Measurements from ENCODE around the gene FOXM1.

Gene FOXM1

GRCh38 chr12:2877047-2877952, at the start of gene FOXM1, which contains the start of gene RHNO1:
TSS of gene FOXM1 (minus strand) at chr12:2877174. CDS start at chr12:2874478, 2,696 bp downstream.
TSS of gene RHNO1 (plus strand) at chr12:2877223. CDS start at chr12:2885367, 8,144 bp downstream.
- TF ChIP-seq ZFX (IDR thresholded peaks at IDR 0.05; ENCODE audit: borderline replicate concordance) = no peak; the same call in 1 of the 2 replicates
- TF ChIP-seq, protein P1, sequence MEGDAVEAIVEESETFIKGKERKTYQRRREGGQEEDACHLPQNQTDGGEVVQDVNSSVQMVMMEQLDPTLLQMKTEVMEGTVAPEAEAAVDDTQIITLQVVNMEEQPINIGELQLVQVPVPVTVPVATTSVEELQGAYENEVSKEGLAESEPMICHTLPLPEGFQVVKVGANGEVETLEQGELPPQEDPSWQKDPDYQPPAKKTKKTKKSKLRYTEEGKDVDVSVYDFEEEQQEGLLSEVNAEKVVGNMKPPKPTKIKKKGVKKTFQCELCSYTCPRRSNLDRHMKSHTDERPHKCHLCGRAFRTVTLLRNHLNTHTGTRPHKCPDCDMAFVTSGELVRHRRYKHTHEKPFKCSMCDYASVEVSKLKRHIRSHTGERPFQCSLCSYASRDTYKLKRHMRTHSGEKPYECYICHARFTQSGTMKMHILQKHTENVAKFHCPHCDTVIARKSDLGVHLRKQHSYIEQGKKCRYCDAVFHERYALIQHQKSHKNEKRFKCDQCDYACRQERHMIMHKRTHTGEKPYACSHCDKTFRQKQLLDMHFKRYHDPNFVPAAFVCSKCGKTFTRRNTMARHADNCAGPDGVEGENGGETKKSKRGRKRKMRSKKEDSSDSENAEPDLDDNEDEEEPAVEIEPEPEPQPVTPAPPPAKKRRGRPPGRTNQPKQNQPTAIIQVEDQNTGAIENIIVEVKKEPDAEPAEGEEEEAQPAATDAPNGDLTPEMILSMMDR (IDR thresholded peaks at IDR 0.05) = peak; percentile 6; the same call in 1 of the 2 replicates
- peak within 1 kb of the TSS; percentile 90 for H3K27ac ChIP-seq

- H3K27ac ChIP-seq = no peak overlapping the region
- TF ChIP-seq, protein P1 (IDR thresholded peaks at IDR 0.05) = no peak
- no peak for TF ChIP-seq ZFX (IDR thresholded peaks at IDR 0.05; ENCODE audit: borderline replicate concordance)
These were observed 48.5 kb upstream of the FOXM1 start for GRCh38 chr12:2925322-2925995.

GRCh38 chr12:2924019-2924418, 47.0 kb upstream of the FOXM1 start:
- TF ChIP-seq ZFX (IDR thresholded peaks at IDR 0.05; ENCODE audit: borderline replicate concordance) = no peak
- TF ChIP-seq, protein P1 (IDR thresholded peaks at IDR 0.05) = no peak
- no peak overlapping the region for H3K27ac ChIP-seq

- no peak overlapping the region for H3K27ac ChIP-seq
- TF ChIP-seq, protein P1 (IDR thresholded peaks at IDR 0.05) = no peak
- no peak for TF ChIP-seq ZFX (IDR thresholded peaks at IDR 0.05; ENCODE audit: borderline replicate concordance)
These were observed 46.1 kb upstream of the FOXM1 start for GRCh38 chr12:2923057-2923456.

GRCh38 chr12:2922329-2922728, 45.4 kb upstream of the FOXM1 start:
- TF ChIP-seq, protein P1 (IDR thresholded peaks at IDR 0.05) = no peak
- TF ChIP-seq ZFX (IDR thresholded peaks at IDR 0.05; ENCODE audit: borderline replicate concordance) = no peak
- H3K27ac ChIP-seq = no peak overlapping the region

DNA sequence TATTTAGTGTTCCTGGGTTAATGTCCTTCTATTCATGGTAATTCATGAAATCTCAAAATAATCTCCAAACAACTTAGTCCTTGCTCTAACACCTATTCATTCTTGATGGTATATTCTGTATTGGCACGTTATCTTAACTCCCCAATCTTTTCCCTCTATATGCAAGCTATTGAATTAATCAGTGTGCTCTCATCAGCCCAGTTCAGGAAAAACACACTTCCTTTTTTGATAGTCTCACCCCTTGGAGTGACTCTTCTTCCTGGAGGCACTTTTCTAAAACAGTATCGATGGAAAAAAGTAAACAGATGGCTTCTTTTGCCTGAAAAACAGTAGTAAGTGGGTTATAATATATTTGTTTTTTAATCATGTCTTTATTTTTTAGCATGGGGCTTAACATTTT, 42.3 kb upstream of the FOXM1 start:
- H3K27ac ChIP-seq = no peak overlapping the region
- TF ChIP-seq, protein P1 (IDR thresholded peaks at IDR 0.05) = no peak
- no peak for TF ChIP-seq ZFX (IDR thresholded peaks at IDR 0.05; ENCODE audit: borderline replicate concordance)
